ENCODE measurements around the gene SLCO3A1. TPM values are rescaled to one million over a fixed set of nuclear protein-coding genes. Genes with fewer than 3 reads are reported as not detected.
A peak's percentile ranks its signal among the peaks of the same experiment; 100 is the strongest.
"Not testable (repeated sequence)": the region's sequence is repeated elsewhere in the genome, so short reads cannot be mapped to it uniquely, and the experiment has no call there.

SLCO3A1 gene
- polyA plus RNA-seq, 1 donor from 2014 or later = 3.1 TPM

GRCh38 chr15:91954292-91954691, 100.8 kb downstream of the SLCO3A1 start:
- H3K9me3 Mint-ChIP-seq = no peaks in the 10 kb centered on the region
- H3K4me1 Mint-ChIP-seq = peaks cover 0 to 3% (median 0%) of the 10 kb centered on the region in 3 donors
- H3K27me3 Mint-ChIP-seq = no peaks in the 10 kb centered on the region
- H3K4me3 Mint-ChIP-seq = no peak overlapping the region
- no peak overlapping the region for H3K27ac Mint-ChIP-seq
- no peaks in the 10 kb centered on the region for H3K36me3 Mint-ChIP-seq

DNA sequence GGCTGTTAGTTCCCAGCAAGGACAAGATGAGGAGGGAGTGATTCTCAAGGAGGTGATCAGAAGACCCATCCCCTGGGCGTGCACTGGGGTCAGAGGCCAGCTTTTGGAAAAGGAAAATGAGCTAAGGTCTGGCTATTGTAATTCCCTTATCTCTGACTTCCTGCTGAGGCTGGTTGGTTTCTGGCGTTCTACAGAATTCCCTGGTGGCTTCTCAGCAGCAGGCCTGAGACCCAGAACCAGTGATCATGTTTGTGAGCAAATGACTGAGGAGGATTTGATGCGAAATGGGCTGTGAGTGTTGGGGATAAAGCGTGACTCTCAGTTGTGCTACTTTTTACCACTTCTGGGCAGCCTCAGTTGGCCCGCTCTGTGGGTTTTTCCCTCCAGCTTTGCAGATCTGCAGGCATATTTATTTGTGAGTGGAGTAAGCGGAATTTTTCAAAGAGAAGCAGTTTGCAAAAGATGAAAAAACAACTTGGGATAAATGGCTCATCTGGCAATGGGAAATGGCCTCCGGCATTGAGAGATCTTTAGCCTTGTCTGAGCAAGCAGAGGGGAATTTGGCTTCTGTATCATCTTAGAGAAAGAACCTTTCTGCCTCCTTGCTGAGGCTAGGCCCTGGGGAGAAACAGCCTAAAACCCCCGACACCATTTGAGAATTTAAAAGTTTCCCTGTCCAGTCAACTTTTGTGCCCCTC, 102.7 kb downstream of the SLCO3A1 start:
- Mint-ChIP-seq H3K9me3 (no peaks in the 10 kb centered on the region), H3K27me3 (no peaks in the 10 kb centered on the region), H3K4me3 (no peak overlapping the region), H3K4me1 (peaks cover 0 to 3% (median 0%) of the 10 kb centered on the region in 3 donors), H3K36me3 (no peaks in the 10 kb centered on the region), H3K27ac (no peak overlapping the region)

DNA sequence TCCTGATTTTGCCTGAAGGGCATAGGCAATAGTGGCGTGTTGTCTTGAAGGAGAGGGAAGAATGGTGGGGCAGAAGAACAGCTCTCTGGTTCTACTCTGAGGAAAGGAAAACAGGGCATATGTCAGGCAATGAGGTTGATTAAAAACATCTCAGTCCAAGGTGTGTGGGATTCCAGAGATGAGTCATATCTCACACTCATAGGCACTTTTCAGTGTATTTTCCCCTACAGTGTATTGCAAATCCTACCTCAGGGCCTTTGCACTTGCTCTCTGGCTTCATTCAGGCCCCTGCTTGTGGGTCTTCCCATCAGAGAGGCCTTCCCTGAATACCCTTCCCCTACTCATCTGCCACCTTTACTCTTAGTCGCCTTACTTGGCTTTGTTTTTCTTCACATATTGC, 107.8 kb downstream of the SLCO3A1 start:
- Mint-ChIP-seq H3K4me3 (no peak overlapping the region), H3K27me3 (no peaks in the 10 kb centered on the region), H3K9me3 (peaks cover 0 to 2% (median 2%) of the 10 kb centered on the region in 3 donors), H3K27ac (no peak overlapping the region), H3K4me1 (no peaks in the 10 kb centered on the region), H3K36me3 (no peaks in the 10 kb centered on the region)

- not testable (repeated sequence) for H3K27ac Mint-ChIP-seq, H3K4me3 Mint-ChIP-seq, H3K36me3 Mint-ChIP-seq, H3K9me3 Mint-ChIP-seq, H3K27me3 Mint-ChIP-seq, H3K4me1 Mint-ChIP-seq
Measured at GRCh38 chr15:91963747-91964146, 110.2 kb downstream of the SLCO3A1 start.

DNA sequence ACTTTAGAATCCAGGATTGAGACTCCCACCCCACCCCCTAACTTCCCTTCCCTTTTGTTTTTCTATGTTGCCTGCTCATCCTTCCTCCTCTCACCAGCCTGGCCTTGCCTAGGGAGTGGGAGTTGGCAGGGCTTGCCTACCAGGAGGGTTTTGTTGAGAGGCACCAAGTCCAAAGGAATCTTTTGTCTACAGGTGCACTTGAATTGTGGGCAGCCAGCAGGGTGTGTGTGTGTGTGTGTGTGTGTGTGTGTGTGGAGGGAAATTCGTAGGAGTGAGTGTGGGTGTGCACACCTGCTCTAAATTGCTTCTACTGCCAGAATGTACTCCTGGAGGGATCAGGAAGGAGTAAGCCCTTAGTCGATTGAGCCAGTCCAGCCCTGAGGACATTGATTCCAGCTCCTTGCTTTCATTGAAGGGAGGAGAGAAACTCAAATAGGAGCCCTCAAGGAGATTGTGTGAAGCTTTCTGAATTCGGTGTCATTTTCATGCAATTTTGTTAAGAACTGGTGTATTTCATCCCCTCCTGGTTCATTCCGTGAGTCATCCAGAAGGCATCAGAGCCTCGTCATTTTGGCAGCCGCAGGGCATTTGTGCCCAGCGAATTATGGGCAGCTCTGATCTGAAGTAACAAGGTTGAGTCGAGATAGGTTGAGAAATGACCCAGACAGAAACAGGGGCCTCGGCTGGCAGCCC, 112.1 kb downstream of the SLCO3A1 start:
- Mint-ChIP-seq H3K27me3 (no peaks in the 10 kb centered on the region), H3K9me3 (peaks cover 0 to 2% (median 2%) of the 10 kb centered on the region in 3 donors), H3K27ac (no peak overlapping the region), H3K4me3 (no peak overlapping the region), H3K36me3 (no peaks in the 10 kb centered on the region), H3K4me1 (no peaks in the 10 kb centered on the region)

GRCh38 chr15:91966194-91966552, 112.7 kb downstream of the SLCO3A1 start:
- H3K27ac Mint-ChIP-seq = no peak overlapping the region
- H3K27me3 Mint-ChIP-seq = no peaks in the 10 kb centered on the region
- no peaks in the 10 kb centered on the region for H3K36me3 Mint-ChIP-seq
- no peak overlapping the region for H3K4me3 Mint-ChIP-seq
- peaks cover 0 to 2% (median 2%) of the 10 kb centered on the region in 3 donors for H3K9me3 Mint-ChIP-seq
- no peaks in the 10 kb centered on the region for H3K4me1 Mint-ChIP-seq

DNA sequence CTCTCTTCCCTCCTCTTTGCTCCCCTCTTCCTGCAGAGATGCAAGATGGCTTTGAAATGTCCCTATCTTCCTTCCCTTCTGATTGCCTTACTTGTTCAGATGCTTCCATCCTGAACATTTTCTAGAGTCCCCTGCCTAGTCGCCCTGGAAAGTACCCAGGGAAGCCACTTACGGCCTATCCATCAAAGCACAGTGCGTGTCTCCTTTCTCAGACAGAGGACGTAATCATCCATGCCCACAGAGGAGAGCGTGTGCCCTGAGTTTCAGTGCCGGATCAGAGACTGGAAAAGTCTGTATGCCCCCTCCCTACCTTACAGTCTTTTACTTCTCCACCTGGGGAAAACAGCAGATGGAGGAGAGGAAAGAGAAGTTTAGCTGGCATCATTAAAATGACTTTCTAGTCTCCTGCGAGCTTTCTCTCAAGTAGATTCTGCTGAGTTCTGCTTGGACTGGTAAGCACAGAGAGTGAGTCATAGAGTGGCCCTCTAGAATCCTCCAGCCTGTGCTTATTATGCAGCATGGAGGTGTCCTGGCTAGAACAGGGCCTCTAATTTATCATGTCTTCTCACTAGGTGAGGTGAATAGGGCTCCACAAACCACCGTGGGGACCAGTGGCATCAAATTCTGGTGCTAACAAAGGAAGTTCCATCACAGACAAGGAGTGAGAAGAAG, 114.6 kb downstream of the SLCO3A1 start:
- H3K9me3 Mint-ChIP-seq = peaks cover 0 to 4% (median 2%) of the 10 kb centered on the region in 3 donors
- H3K4me1 Mint-ChIP-seq = peaks cover 0 to 1% (median 0%) of the 10 kb centered on the region in 3 donors
- H3K4me3 Mint-ChIP-seq = no peak overlapping the region
- H3K27me3 Mint-ChIP-seq = no peaks in the 10 kb centered on the region
- H3K36me3 Mint-ChIP-seq = no peaks in the 10 kb centered on the region
- no peak overlapping the region for H3K27ac Mint-ChIP-seq

DNA sequence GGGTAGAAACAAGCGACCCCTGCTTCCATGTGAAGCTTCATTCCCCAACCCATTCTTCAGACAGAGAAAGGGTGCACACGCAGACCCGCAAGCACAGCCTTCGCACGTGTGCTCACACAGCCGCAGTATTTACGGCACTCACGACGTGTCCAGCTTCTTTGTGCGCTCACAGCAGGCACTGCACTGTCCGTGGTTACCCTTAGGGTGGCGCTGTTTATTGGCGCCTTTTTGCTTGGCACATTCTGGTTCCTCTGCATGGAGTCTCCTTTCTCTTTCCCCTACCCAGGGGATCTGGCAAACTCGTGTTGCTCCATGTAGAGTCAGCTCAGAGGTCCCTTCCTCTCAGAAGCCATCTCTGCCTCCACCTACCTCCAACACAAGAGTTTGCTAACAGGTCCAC, 115.1 kb downstream of the SLCO3A1 start:
- H3K27me3 Mint-ChIP-seq = no peaks in the 10 kb centered on the region
- peaks cover 0 to 6% (median 0%) of the 10 kb centered on the region in 3 donors for H3K9me3 Mint-ChIP-seq
- H3K4me3 Mint-ChIP-seq = no peak overlapping the region
- no peaks in the 10 kb centered on the region for H3K36me3 Mint-ChIP-seq
- peaks cover 0 to 1% (median 0%) of the 10 kb centered on the region in 3 donors for H3K4me1 Mint-ChIP-seq
- no peak overlapping the region for H3K27ac Mint-ChIP-seq

- Mint-ChIP-seq H3K27me3 (no peaks in the 10 kb centered on the region), H3K36me3 (no peaks in the 10 kb centered on the region), H3K27ac (no peak overlapping the region), H3K9me3 (peaks cover 0 to 4% (median 0%) of the 10 kb centered on the region in 3 donors), H3K4me1 (peaks cover 0 to 1% (median 0%) of the 10 kb centered on the region in 3 donors), H3K4me3 (no peak overlapping the region)
Measured at GRCh38 chr15:91970142-91970541, 116.6 kb downstream of the SLCO3A1 start.

DNA sequence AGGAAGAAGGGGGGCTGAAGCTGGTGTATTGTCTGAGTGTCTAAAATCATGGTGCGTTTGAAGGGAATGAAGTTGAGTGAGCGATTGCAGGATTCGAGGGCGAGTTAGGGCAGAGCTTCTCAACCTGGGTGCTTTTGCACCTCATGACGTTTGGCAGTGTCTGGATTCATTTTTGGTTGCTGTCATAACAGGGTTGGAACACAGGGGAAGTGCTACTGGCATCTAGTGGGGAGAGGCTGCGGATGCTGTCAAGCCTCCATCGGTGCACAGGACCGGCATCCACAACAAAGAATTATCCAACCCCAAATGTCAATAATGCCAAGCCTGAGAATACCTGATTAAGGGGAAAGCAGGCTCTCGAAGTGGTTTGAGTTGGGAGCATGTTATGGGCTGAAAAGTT, 120.0 kb downstream of the SLCO3A1 start:
- Mint-ChIP-seq H3K9me3 (peaks cover 0 to 4% (median 0%) of the 10 kb centered on the region in 3 donors), H3K4me3 (no peak overlapping the region), H3K27ac (no peak overlapping the region), H3K36me3 (no peaks in the 10 kb centered on the region), H3K4me1 (peaks cover 0 to 1% (median 0%) of the 10 kb centered on the region in 3 donors), H3K27me3 (peaks cover 2% of the 10 kb centered on the region)

DNA sequence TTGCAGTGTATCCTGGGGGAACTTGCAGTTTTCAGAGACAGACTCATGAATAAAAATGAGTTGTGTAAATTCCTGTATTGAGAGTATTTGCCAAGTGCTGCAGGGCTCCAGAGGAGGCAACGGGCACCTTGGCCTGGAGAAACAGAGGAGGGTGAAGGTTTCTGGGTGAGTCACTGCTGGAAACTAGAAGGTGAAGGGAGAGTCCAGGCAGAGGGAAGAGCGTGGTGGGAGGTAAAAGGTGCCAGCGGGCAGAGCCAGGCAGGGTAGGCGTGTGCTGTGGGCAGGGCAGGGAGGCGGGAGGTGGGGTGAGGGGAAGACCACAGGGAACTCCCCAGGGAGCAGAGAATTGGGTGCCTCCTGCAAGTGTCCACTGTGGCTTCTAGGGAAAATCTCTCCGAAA, 120.8 kb downstream of the SLCO3A1 start:
- peak overlapping the region in 1 of 4 donors; percentile 45 for H3K4me3 Mint-ChIP-seq
- H3K27me3 Mint-ChIP-seq = peaks cover 2% of the 10 kb centered on the region
- H3K27ac Mint-ChIP-seq = no peak overlapping the region
- H3K4me1 Mint-ChIP-seq = peaks cover 0 to 1% (median 0%) of the 10 kb centered on the region in 3 donors
- peaks cover 0 to 4% (median 0%) of the 10 kb centered on the region in 3 donors for H3K9me3 Mint-ChIP-seq
- H3K36me3 Mint-ChIP-seq = no peaks in the 10 kb centered on the region

DNA sequence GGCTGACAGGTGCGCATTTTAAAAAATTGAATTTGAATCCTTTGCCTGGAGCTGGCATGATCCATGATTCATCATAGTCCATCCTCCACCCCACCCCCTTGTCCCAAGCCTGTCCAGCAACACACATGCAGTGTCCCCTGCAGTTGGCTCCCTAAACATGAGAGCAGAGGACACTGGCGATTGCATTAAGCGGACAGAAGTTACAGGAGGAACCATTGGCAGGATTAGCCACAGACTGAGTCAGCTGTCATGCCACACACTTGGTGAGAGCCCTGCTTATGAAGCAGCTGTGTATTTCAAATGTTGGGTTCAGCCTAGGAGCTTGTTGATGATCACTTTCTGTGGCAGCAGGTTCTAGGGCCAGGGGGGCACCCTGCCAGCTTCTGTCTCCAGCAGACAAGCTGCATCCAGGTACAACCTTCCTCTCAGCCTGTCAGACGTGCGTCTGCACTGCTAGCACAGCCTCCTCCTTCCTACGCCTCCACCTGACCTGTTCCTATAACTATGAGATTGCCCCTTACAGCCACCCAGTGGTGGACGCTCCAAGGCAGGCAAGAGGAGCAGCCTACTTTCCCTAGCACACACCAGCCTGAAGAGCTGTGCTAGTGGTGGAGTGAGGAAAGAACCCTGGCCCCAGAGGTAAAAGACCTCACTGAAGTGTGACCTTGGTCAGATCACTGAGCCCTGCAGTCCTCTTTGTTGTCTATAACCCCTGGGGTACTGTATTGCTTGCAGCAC, 121.9 kb downstream of the SLCO3A1 start:
- Mint-ChIP-seq H3K4me1 (peaks cover 0 to 1% (median 0%) of the 10 kb centered on the region in 3 donors), H3K27me3 (peaks cover 2% of the 10 kb centered on the region), H3K4me3 (no peak overlapping the region), H3K27ac (no peak overlapping the region), H3K36me3 (no peaks in the 10 kb centered on the region), H3K9me3 (peaks cover 0 to 4% (median 0%) of the 10 kb centered on the region in 3 donors)

DNA sequence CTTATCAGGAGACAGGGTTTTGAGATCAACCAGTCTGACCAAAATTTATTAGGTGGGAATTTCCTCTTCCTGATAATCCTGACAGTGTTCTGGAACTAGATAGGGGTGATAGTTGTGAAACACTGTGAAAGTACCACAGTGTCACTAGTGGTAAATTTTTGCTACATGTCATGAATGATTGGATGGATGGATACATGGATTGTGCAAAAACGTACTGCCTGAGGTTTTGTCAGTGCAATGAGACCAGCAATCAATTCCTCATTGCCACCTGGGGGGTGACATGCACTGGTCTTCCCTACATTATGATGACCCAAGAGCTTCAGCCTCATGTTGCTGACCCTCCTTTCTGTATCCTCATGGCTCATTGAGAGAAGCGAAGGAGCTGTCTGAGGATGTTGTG, 123.5 kb downstream of the SLCO3A1 start:
- no peaks in the 10 kb centered on the region for H3K4me1 Mint-ChIP-seq
- H3K27me3 Mint-ChIP-seq = peaks cover 2% of the 10 kb centered on the region
- no peak overlapping the region for H3K27ac Mint-ChIP-seq

DNA sequence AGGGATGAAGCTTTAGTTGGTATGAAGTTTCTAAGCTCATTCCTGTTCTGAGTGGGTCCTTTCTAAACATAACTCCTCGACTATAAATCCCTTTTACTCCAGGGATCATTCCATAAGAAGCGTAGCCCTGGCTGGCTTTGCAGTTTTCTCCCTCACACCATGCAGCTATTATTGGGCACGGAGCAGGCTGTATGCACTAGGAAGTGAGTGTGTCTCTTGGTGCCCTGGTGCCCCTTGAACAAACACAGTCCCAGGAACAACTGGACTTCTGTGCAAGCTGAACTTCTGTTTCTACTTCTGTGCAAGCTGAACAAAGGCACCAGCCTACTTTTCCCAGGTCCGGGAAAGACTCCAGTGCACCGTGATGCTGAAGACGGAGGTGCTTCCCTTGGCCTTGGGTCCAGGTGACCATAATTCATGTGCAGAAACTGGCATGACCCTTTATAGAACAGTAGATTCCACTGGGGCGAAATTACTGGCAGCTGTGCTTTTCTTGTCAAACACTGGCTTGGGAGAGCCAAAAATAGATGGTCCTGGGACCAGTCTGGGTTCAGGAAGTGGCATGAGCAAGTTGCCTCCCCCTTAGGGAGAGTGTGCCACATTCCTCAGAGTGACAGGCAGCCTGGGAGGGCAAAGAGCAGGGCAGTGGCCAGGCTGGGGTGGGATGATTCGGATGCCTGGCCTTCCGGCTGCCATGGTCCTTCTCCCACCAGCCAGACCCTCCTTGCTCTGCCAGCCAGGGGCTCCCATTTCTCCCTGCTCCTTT, 127.2 kb downstream of the SLCO3A1 start:
- Mint-ChIP-seq H3K36me3 (no peaks in the 10 kb centered on the region), H3K27ac (no peak overlapping the region), H3K27me3 (peaks cover 2% of the 10 kb centered on the region), H3K9me3 (no peaks in the 10 kb centered on the region), H3K4me1 (no peaks in the 10 kb centered on the region), H3K4me3 (no peak overlapping the region)

More for the DNA sequence above, 123.5 kb downstream of the SLCO3A1 start:
- Mint-ChIP-seq H3K4me3 (no peak overlapping the region), H3K9me3 (peaks cover 0 to 2% (median 0%) of the 10 kb centered on the region in 3 donors), H3K36me3 (no peaks in the 10 kb centered on the region)
